ENCODE data around the gene CCL14.
"Not testable (repeated sequence)": the region's sequence is repeated elsewhere in the genome, so short reads cannot be mapped to it uniquely, and the experiment has no call there.

The CCL14 gene

GRCh38 chr17:35942588-35943186 lies 43.8 kb downstream of the CCL14 start:
- no peak for DNase-seq (ENCODE audit: low read depth)

DNA sequence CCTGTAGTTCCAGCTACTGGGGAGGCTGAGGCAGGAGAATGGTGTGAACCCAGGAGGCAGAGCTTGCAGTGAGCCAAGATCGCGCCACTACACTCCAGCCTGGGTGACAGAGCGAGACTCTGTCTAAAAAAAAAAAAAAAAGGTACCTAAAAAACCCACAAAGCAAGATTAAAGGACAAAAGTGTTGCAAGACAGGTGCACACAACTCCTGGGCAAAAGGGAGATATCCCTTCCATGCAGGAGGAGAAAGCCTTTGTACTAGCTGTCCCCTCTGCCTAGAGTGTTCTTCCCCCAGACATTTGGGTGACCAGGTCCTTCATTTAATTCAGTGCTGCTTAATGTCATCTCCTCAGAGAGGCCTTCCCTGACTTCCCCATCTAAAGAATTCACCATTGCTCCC lies 48.0 kb downstream of the CCL14 start:
- not testable (repeated sequence) for DNase-seq (ENCODE audit: low read depth)

DNA sequence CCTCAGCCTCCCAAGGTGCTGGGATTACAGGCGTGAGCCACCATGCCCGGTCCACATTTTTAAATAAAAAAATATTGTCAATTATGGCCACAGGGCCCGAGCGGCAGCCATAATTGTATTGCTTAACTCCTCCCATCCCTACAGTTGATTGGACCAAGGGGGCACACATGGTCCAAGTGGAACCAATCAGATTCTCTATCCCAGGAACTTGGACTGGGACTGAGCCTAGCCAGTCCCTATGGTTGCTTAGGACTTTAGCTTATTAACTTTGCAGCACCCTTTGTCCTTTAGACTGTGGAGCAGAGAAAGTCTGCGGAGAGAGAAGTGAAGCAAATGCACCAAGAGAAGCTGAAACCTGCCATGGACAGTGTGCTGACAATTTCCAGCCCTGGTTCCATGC lies 50.5 kb downstream of the CCL14 start:
- DNase-seq (ENCODE audit: low read depth) = no peak

DNA sequence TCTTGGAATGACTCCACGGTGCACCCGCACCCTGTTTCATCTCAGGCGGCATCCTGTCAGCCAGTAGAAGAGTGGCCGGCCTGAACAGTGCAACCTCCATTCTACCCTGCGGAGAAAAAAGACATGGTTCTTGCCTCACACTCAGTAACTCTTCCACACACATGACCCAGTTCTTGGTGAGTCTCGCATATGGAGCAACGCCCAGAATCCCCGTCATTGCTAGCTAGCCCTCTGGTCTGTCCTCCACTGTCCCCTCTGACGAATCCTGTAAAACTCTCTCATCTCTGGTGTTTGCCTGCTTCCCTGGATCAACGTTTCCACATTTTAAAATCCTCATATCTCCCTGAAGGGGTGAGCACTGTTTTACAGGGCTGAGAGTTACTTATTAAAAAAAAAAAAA lies 51.8 kb downstream of the CCL14 start:
- DNase-seq (ENCODE audit: low read depth) = no peak
